ENCODE results near the gene KIF26A.

The KIF26A gene

DNA sequence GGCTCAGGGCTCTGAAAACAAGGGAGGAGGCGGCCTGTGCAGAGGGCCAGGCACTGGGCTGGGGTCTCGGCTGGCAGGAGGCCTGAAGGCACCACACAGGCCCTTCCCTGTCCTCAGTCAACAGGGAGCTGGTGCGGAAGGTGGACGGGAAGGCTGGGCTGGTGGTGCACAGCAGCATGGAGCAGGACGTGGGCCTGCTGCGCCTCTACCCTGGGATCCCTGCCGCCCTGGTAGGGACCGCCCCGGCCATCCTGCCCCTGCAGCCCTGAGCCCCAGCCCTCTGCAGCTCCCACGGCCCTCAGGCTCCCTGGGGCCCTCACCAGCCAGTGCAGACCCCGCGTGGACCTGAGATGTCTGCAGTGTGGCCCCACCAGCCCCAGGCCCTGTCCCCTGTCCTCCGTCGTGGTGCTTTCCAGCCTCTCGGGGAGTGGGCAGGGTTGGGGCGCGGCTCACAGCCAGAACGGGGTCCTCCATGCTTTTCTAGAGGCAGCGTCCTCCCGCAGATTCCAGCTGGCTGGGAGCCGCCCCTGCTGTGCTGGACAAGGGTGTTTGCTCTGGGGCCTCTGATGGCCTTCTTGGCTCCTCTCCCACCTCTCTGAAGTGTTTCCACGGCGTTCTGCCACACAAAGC lies 34.8 kb upstream of the KIF26A start:
- Histone ChIP-seq H4K20me1 (ENCODE audit: low read depth, low read length) (no peaks in the 10 kb centered on the region), H3K27me3 (ENCODE audit: low read length) (no peaks in the 10 kb centered on the region), H3K79me2 (ENCODE audit: insufficient read depth, low read length) (no peaks in the 10 kb centered on the region), H3K9me2 (replicated peaks; ENCODE audit: insufficient read depth, low read length) (no peaks in the 10 kb centered on the region), H3F3A (ENCODE audit: insufficient read depth) (no peaks in the 10 kb centered on the region), H3K4me3 (ENCODE audit: insufficient read depth, low read length, poor library complexity, severe bottlenecking) (no peak overlapping the region), H3K4me2 (ENCODE audit: low read depth, low read length, poor library complexity, severe bottlenecking) (no peak overlapping the region), H2AFZ (ENCODE audit: low read depth, low read length, severe bottlenecking) (no peak overlapping the region), H3K27ac (ENCODE audit: low read depth, low read length) (no peak overlapping the region), H3K36me3 (ENCODE audit: low read length) (no peaks in the 10 kb centered on the region), H3K9me3 (ENCODE audit: insufficient read depth, low read length) (no peaks in the 10 kb centered on the region), H3K9ac (ENCODE audit: low read length) (no peak overlapping the region)
- TF ChIP-seq CTCF (IDR thresholded peaks at IDR 0.05; ENCODE audit: insufficient read depth, low read length, poor library complexity, severe bottlenecking) (no peak), EZH2phosphoT487 (conservative IDR thresholded peaks at IDR 0.05; ENCODE audit: low read length) (no peak)

DNA sequence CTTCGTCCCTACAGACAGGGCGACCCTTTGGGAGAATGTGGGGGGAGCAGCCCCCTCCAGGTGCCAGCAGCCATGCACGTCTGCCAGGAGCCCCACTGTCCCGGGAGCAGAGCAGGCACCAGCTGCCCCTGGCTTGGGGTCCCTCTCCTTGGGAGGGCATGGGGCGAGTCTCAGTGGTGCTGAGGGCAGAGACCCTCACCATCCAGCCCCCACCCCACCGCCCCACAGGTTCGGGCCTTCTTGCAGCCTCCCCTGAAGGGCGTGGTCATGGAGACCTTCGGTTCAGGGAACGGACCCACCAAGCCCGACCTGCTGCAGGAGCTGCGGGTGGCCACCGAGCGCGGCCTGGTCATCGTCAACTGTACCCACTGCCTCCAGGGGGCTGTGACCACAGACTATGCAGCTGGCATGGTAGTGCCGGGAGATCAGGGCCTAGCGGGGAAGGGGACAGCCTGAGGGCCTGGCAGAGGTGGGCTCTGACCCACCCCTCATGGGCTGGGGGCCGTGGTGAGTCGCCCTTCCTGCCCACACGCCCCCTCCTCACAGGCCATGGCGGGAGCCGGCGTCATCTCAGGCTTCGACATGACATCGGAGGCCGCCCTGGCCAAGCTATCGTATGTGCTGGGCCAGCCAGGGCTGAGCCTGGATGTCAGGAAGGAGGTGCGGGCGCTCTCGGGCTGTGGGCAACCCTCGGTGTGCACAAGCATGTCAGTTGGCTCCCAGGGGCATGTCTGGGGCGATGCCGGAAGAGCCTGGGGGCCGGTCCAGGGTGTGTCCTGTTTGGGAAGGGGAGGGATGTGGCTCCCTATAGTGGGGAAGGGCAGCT lies 34.1 kb upstream of the KIF26A start:
- Histone ChIP-seq H3K36me3 (ENCODE audit: low read length) (no peaks in the 10 kb centered on the region), H3K27ac (ENCODE audit: low read depth, low read length) (no peak overlapping the region), H3K9me2 (replicated peaks; ENCODE audit: insufficient read depth, low read length) (no peaks in the 10 kb centered on the region), H2AFZ (ENCODE audit: low read depth, low read length, severe bottlenecking) (no peak overlapping the region), H3K9ac (ENCODE audit: low read length) (no peak overlapping the region), H3K27me3 (ENCODE audit: low read length) (no peaks in the 10 kb centered on the region), H3K4me2 (ENCODE audit: low read depth, low read length, poor library complexity, severe bottlenecking) (no peak overlapping the region), H3K79me2 (ENCODE audit: insufficient read depth, low read length) (no peaks in the 10 kb centered on the region), H3K4me3 (ENCODE audit: insufficient read depth, low read length, poor library complexity, severe bottlenecking) (no peak overlapping the region), H4K20me1 (ENCODE audit: low read depth, low read length) (no peaks in the 10 kb centered on the region), H3F3A (ENCODE audit: insufficient read depth) (no peaks in the 10 kb centered on the region), H3K9me3 (ENCODE audit: insufficient read depth, low read length) (no peaks in the 10 kb centered on the region)
- TF ChIP-seq EZH2phosphoT487 (conservative IDR thresholded peaks at IDR 0.05; ENCODE audit: low read length): no peak
- TF ChIP-seq CTCF (IDR thresholded peaks at IDR 0.05; ENCODE audit: insufficient read depth, low read length, poor library complexity, severe bottlenecking): no peak

- H2AFZ ChIP-seq (ENCODE audit: low read depth, low read length, severe bottlenecking): no peak overlapping the region
- H3K27me3 ChIP-seq (ENCODE audit: low read length): no peaks in the 10 kb centered on the region
- H3K9me3 ChIP-seq (ENCODE audit: insufficient read depth, low read length): no peaks in the 10 kb centered on the region
- no peak overlapping the region for H3K9ac ChIP-seq (ENCODE audit: low read length)
- H4K20me1 ChIP-seq (ENCODE audit: low read depth, low read length): no peaks in the 10 kb centered on the region
- H3K9me2 ChIP-seq (replicated peaks; ENCODE audit: insufficient read depth, low read length): no peaks in the 10 kb centered on the region
- H3K79me2 ChIP-seq (ENCODE audit: insufficient read depth, low read length): no peaks in the 10 kb centered on the region
- H3K4me2 ChIP-seq (ENCODE audit: low read depth, low read length, poor library complexity, severe bottlenecking): no peak overlapping the region
- no peak overlapping the region for H3K4me3 ChIP-seq (ENCODE audit: insufficient read depth, low read length, poor library complexity, severe bottlenecking)
- H3K27ac ChIP-seq (ENCODE audit: low read depth, low read length): no peak overlapping the region
- TF ChIP-seq EZH2phosphoT487 (conservative IDR thresholded peaks at IDR 0.05; ENCODE audit: low read length) (no peak), CTCF (IDR thresholded peaks at IDR 0.05; ENCODE audit: insufficient read depth, low read length, poor library complexity, severe bottlenecking) (no peak)
- no peaks in the 10 kb centered on the region for H3K36me3 ChIP-seq (ENCODE audit: low read length)
- no peaks in the 10 kb centered on the region for H3F3A ChIP-seq (ENCODE audit: insufficient read depth)
These were observed 33.1 kb upstream of the KIF26A start for GRCh38 chr14:104105071-104105821.
